HG03045 (cell line): Measurements from ENCODE around the gene LRRC70.
"Not testable (repeated sequence)": the region's sequence is repeated elsewhere in the genome, so short reads cannot be mapped to it uniquely, and the experiment has no call there.

Experiments
- ATAC-seq: cut with Tn5 transposase; IDR thresholded peaks from one replicate; pipeline ENCODE4 v1.9.1; 2021; ENCODE audit warnings: mild to moderate bottlenecking, moderate library complexity; ENCODE audit not compliant: unreplicated experiment

Gene LRRC70

GRCh38 chr5:62578540-62578939, at the start of gene LRRC70:
Gene LRRC70, plus strand, starts transcription at chr5:62578819. Its CDS starts 620 bp downstream, at chr5:62579439.
- ATAC-seq, result peak; percentile 66

- no peak for ATAC-seq
Observed at GRCh38 chr5:62533597-62533996, 45.0 kb upstream of the LRRC70 start.

- no peak for ATAC-seq
Observed at GRCh38 chr5:62534461-62535236, 44.0 kb upstream of the LRRC70 start.

- no peak for ATAC-seq
Observed at GRCh38 chr5:62536232-62536631, 42.4 kb upstream of the LRRC70 start.

- no peak for ATAC-seq
Observed at GRCh38 chr5:62536783-62537182, 41.8 kb upstream of the LRRC70 start.

GRCh38 chr5:62538017-62538942, 40.3 kb upstream of the LRRC70 start:
- ATAC-seq, result no peak

GRCh38 chr5:62542720-62543119, 35.9 kb upstream of the LRRC70 start:
- no peak for ATAC-seq

GRCh38 chr5:62547945-62548630, 30.5 kb upstream of the LRRC70 start:
- ATAC-seq, result no peak

GRCh38 chr5:62550103-62550502, 28.5 kb upstream of the LRRC70 start:
- ATAC-seq, result no peak

GRCh38 chr5:62555930-62556329, 22.7 kb upstream of the LRRC70 start:
- no peak for ATAC-seq

GRCh38 chr5:62558941-62559340, 19.7 kb upstream of the LRRC70 start:
- no peak for ATAC-seq

GRCh38 chr5:62560786-62561185, 17.8 kb upstream of the LRRC70 start:
- ATAC-seq, result no peak

GRCh38 chr5:62561896-62562295, 16.7 kb upstream of the LRRC70 start:
- no peak for ATAC-seq

- ATAC-seq, result no peak
Observed at GRCh38 chr5:62562867-62563266, 15.8 kb upstream of the LRRC70 start.

- ATAC-seq, result no peak
Observed at GRCh38 chr5:62564101-62564500, 14.5 kb upstream of the LRRC70 start.

GRCh38 chr5:62565740-62566139, 12.9 kb upstream of the LRRC70 start:
- not testable (repeated sequence) for ATAC-seq

GRCh38 chr5:62568143-62568542, 10.5 kb upstream of the LRRC70 start:
- ATAC-seq, result no peak

- no peak for ATAC-seq
Observed at GRCh38 chr5:62568800-62569432, 9.7 kb upstream of the LRRC70 start.

- no peak for ATAC-seq
Observed at GRCh38 chr5:62569470-62569869, 9.1 kb upstream of the LRRC70 start.

- ATAC-seq, result no peak
Observed at GRCh38 chr5:62572918-62573514, 5.6 kb upstream of the LRRC70 start.
